ENCODE data around the gene KDR.

KDR gene

GRCh38 chr4:55029821-55030503 lies 95.4 kb downstream of the KDR start:
- DNase-seq (ENCODE audit: low spot score), result no peak

DNA sequence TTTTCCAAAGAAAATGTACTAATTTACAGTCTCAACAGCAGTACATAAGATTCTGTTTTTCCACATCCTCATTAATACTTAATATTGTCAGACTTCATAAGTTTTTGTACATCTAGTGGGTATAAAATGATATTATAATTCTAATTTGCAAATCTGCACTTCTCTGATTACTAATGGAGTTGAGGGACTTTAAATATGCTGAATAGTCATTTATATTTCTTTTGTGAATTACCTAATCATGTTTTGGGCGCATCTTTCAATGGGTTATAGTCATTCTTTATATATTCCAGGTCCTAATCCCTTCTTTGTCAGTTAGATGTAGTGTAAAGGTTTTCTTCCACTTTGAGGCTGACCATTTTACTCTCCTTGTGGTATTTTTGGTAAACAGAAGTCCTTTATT lies 96.1 kb downstream of the KDR start:
- no peak for DNase-seq (ENCODE audit: low spot score)

Data from putamen (tissue), 1 donor.